ENCODE data around the gene PRR16. TPM values are rescaled to one million over a fixed set of nuclear protein-coding genes. Genes with fewer than 3 reads are reported as not detected.

PRR16 gene
- total RNA-seq, 2 experiments from 2014 or later, result not detected

- no peaks in the 10 kb centered on the region for H3K9me3 Mint-ChIP-seq
- DNase-seq (no peak), ATAC-seq (ENCODE audit: low read depth) (no peak)
- no peak overlapping the region for H3K4me3 Mint-ChIP-seq
- no peak overlapping the region for H3K27ac Mint-ChIP-seq
- H3K36me3 Mint-ChIP-seq, result no peaks in the 10 kb centered on the region
- POLR2A ChIA-PET, result no interaction called here
- H3K4me1 Mint-ChIP-seq, result no peaks in the 10 kb centered on the region
- H3K27me3 Mint-ChIP-seq, result no peaks in the 10 kb centered on the region
These were observed 75.4 kb downstream of the PRR16 start for GRCh38 chr5:120539471-120539870.

- H3K4me1 Mint-ChIP-seq, result no peaks in the 10 kb centered on the region
- no peaks in the 10 kb centered on the region for H3K9me3 Mint-ChIP-seq
- POLR2A ChIA-PET, result no interaction called here
- no peaks in the 10 kb centered on the region for H3K27me3 Mint-ChIP-seq
- H3K36me3 Mint-ChIP-seq, result no peaks in the 10 kb centered on the region
- no peak for DNase-seq
- H3K4me3 Mint-ChIP-seq, result no peak overlapping the region
- no peak overlapping the region for H3K27ac Mint-ChIP-seq
- no peak for ATAC-seq (ENCODE audit: low read depth)
These were observed 76.0 kb downstream of the PRR16 start for GRCh38 chr5:120540097-120540496.

GRCh38 chr5:120544043-120544442 lies 79.9 kb downstream of the PRR16 start:
- Mint-ChIP-seq H3K27me3 (no peaks in the 10 kb centered on the region), H3K9me3 (no peaks in the 10 kb centered on the region), H3K36me3 (no peaks in the 10 kb centered on the region), H3K4me1 (no peaks in the 10 kb centered on the region), H3K4me3 (no peak overlapping the region), H3K27ac (no peak overlapping the region)
- DNase-seq (no peak), ATAC-seq (ENCODE audit: low read depth) (no peak)
- POLR2A ChIA-PET, result no interaction called here

GRCh38 chr5:120545007-120545406 lies 80.9 kb downstream of the PRR16 start:
- no peak for ATAC-seq (ENCODE audit: low read depth)
- H3K4me1 Mint-ChIP-seq, result no peaks in the 10 kb centered on the region
- no peaks in the 10 kb centered on the region for H3K9me3 Mint-ChIP-seq
- no peaks in the 10 kb centered on the region for H3K36me3 Mint-ChIP-seq
- no peak for DNase-seq
- no peak overlapping the region for H3K27ac Mint-ChIP-seq
- H3K4me3 Mint-ChIP-seq, result no peak overlapping the region
- POLR2A ChIA-PET, result no interaction called here
- H3K27me3 Mint-ChIP-seq, result no peaks in the 10 kb centered on the region

- H3K36me3 Mint-ChIP-seq, result no peaks in the 10 kb centered on the region
- H3K9me3 Mint-ChIP-seq, result no peaks in the 10 kb centered on the region
- POLR2A ChIA-PET, result no interaction called here
- no peaks in the 10 kb centered on the region for H3K4me1 Mint-ChIP-seq
- ATAC-seq (ENCODE audit: low read depth) (no peak), DNase-seq (no peak)
- H3K4me3 Mint-ChIP-seq, result no peak overlapping the region
- H3K27ac Mint-ChIP-seq, result no peak overlapping the region
- H3K27me3 Mint-ChIP-seq, result no peaks in the 10 kb centered on the region
These were observed 81.9 kb downstream of the PRR16 start for GRCh38 chr5:120545951-120546350.

- no peaks in the 10 kb centered on the region for H3K27me3 Mint-ChIP-seq
- ATAC-seq (ENCODE audit: low read depth), result no peak
- no peaks in the 10 kb centered on the region for H3K4me1 Mint-ChIP-seq
- no peak overlapping the region for H3K27ac Mint-ChIP-seq
- no peak for DNase-seq
- no peak overlapping the region for H3K4me3 Mint-ChIP-seq
- H3K36me3 Mint-ChIP-seq, result no peaks in the 10 kb centered on the region
- POLR2A ChIA-PET, result no interaction called here
- H3K9me3 Mint-ChIP-seq, result no peaks in the 10 kb centered on the region
These were observed 82.8 kb downstream of the PRR16 start for GRCh38 chr5:120546922-120547321.

GRCh38 chr5:120550358-120550757 lies 86.3 kb downstream of the PRR16 start:
- DNase-seq, result no peak
- Mint-ChIP-seq H3K27me3 (no peaks in the 10 kb centered on the region), H3K4me3 (no peak overlapping the region), H3K27ac (no peak overlapping the region), H3K4me1 (no peaks in the 10 kb centered on the region), H3K36me3 (no peaks in the 10 kb centered on the region), H3K9me3 (no peaks in the 10 kb centered on the region)
- ATAC-seq (ENCODE audit: low read depth), result no peak
- POLR2A ChIA-PET, result no interaction called here

- H3K4me1 Mint-ChIP-seq, result no peaks in the 10 kb centered on the region
- H3K27ac Mint-ChIP-seq, result no peak overlapping the region
- H3K9me3 Mint-ChIP-seq, result no peaks in the 10 kb centered on the region
- no peaks in the 10 kb centered on the region for H3K36me3 Mint-ChIP-seq
- POLR2A ChIA-PET, result no interaction called here
- ATAC-seq (ENCODE audit: low read depth) (no peak), DNase-seq (no peak)
- no peak overlapping the region for H3K4me3 Mint-ChIP-seq
- H3K27me3 Mint-ChIP-seq, result no peaks in the 10 kb centered on the region
These were observed 88.5 kb downstream of the PRR16 start for GRCh38 chr5:120552638-120553037.

GRCh38 chr5:120555345-120555744 lies 91.2 kb downstream of the PRR16 start:
- DNase-seq (no peak), ATAC-seq (ENCODE audit: low read depth) (no peak)
- POLR2A ChIA-PET, result no interaction called here
- no peak overlapping the region for H3K27ac Mint-ChIP-seq
- no peaks in the 10 kb centered on the region for H3K36me3 Mint-ChIP-seq
- no peaks in the 10 kb centered on the region for H3K4me1 Mint-ChIP-seq
- H3K9me3 Mint-ChIP-seq, result no peaks in the 10 kb centered on the region
- H3K4me3 Mint-ChIP-seq, result no peak overlapping the region
- no peaks in the 10 kb centered on the region for H3K27me3 Mint-ChIP-seq

- Mint-ChIP-seq H3K9me3 (no peaks in the 10 kb centered on the region), H3K27ac (no peak overlapping the region), H3K4me3 (no peak overlapping the region), H3K27me3 (no peaks in the 10 kb centered on the region), H3K4me1 (no peaks in the 10 kb centered on the region), H3K36me3 (no peaks in the 10 kb centered on the region)
- ATAC-seq (ENCODE audit: low read depth) (no peak), DNase-seq (no peak)
- POLR2A ChIA-PET, result no interaction called here
These were observed 99.9 kb downstream of the PRR16 start for GRCh38 chr5:120564013-120564412.

GRCh38 chr5:120567066-120567465 lies 103.0 kb downstream of the PRR16 start:
- Mint-ChIP-seq H3K27me3 (no peaks in the 10 kb centered on the region), H3K27ac (no peak overlapping the region), H3K9me3 (no peaks in the 10 kb centered on the region), H3K4me3 (no peak overlapping the region), H3K36me3 (no peaks in the 10 kb centered on the region), H3K4me1 (no peaks in the 10 kb centered on the region)
- POLR2A ChIA-PET, result no interaction called here
- DNase-seq (no peak), ATAC-seq (ENCODE audit: low read depth) (no peak)

GRCh38 chr5:120567921-120568320 lies 103.8 kb downstream of the PRR16 start:
- Mint-ChIP-seq H3K27ac (no peak overlapping the region), H3K27me3 (no peaks in the 10 kb centered on the region), H3K9me3 (no peaks in the 10 kb centered on the region), H3K36me3 (no peaks in the 10 kb centered on the region), H3K4me3 (no peak overlapping the region), H3K4me1 (no peaks in the 10 kb centered on the region)
- ATAC-seq (ENCODE audit: low read depth) (no peak), DNase-seq (no peak)
- POLR2A ChIA-PET, result no interaction called here

- no peaks in the 10 kb centered on the region for H3K36me3 Mint-ChIP-seq
- no peaks in the 10 kb centered on the region for H3K27me3 Mint-ChIP-seq
These were observed 104.6 kb downstream of the PRR16 start for GRCh38 chr5:120568711-120569110.

GRCh38 chr5:120576588-120576987 lies 112.5 kb downstream of the PRR16 start:
- DNase-seq (no peak), ATAC-seq (ENCODE audit: low read depth) (no peak)
- POLR2A ChIA-PET, result no interaction called here
- no peaks in the 10 kb centered on the region for H3K36me3 Mint-ChIP-seq
- no peaks in the 10 kb centered on the region for H3K27me3 Mint-ChIP-seq
- no peaks in the 10 kb centered on the region for H3K4me1 Mint-ChIP-seq
- H3K4me3 Mint-ChIP-seq, result no peak overlapping the region
- H3K9me3 Mint-ChIP-seq, result peaks cover 5% of the 10 kb centered on the region
- H3K27ac Mint-ChIP-seq, result no peak overlapping the region

More at GRCh38 chr5:120568711-120569110, 104.6 kb downstream of the PRR16 start:
- POLR2A ChIA-PET, result no interaction called here
- no peak for DNase-seq
- Mint-ChIP-seq H3K4me1 (no peaks in the 10 kb centered on the region), H3K27ac (no peak overlapping the region), H3K4me3 (no peak overlapping the region), H3K9me3 (no peaks in the 10 kb centered on the region)
- no peak for ATAC-seq (ENCODE audit: low read depth)

- no peak overlapping the region for H3K27ac Mint-ChIP-seq
- no peaks in the 10 kb centered on the region for H3K36me3 Mint-ChIP-seq
- POLR2A ChIA-PET, result no interaction called here
- no peak overlapping the region for H3K4me3 Mint-ChIP-seq
- H3K4me1 Mint-ChIP-seq, result no peaks in the 10 kb centered on the region
- ATAC-seq (ENCODE audit: low read depth) (no peak), DNase-seq (no peak)
- no peaks in the 10 kb centered on the region for H3K27me3 Mint-ChIP-seq
- peaks cover 5% of the 10 kb centered on the region for H3K9me3 Mint-ChIP-seq
These were observed 118.5 kb downstream of the PRR16 start for GRCh38 chr5:120582635-120583034.

All from activated naive CD8-positive, alpha-beta T cell treated with anti-CD3 and anti-CD28 coated beads, Interleukin-2, amount 10 ng/mL, durations not matched to agents 7 days and 5 days (primary cell).